Stimulated activated naive CD8-positive, alpha-beta T cell treated with anti-CD3 and anti-CD28 coated beads, Interleukin-15, amount 100 ng/mL, for 72 hours (primary cell): Measurements from ENCODE around the gene PCGF1.

Experiments used
- ATAC-seq: fragments of 150-1000 bp; cut with Tn5 transposase; 2 replicates; pipeline ENCODE4 v1.10.0; 2021; ENCODE audit warnings: mild to moderate bottlenecking, moderate library complexity
- DNase-seq, 2 donors: peaks; one replicate each; pipeline ENCODE4 v3.0.0; 2021 to 2022
- H3K27ac Mint-ChIP-seq, 2 donors: one replicate each; pipeline ENCODE4 v1.8.0; 2022; ENCODE audit warnings: mild to moderate bottlenecking in 2 of 2, mixed read lengths in 2 of 2, moderate library complexity in 2 of 2
- H3K27me3 Mint-ChIP-seq: one replicate; pipeline ENCODE4 v1.8.0; 2022; ENCODE audit warnings: mixed read lengths
- H3K4me1 Mint-ChIP-seq: one replicate; pipeline ENCODE4 v1.8.0; 2022; ENCODE audit warnings: mild to moderate bottlenecking, mixed read lengths
- H3K4me3 Mint-ChIP-seq, 2 donors: one replicate each; pipeline ENCODE4 v1.8.0; 2022; ENCODE audit warnings: mild to moderate bottlenecking in 2 of 2, mixed read lengths in 2 of 2, moderate library complexity in 1 of 2
- H3K9me3 Mint-ChIP-seq, 2 donors: one replicate each; pipeline ENCODE4 v1.8.0; 2022; ENCODE audit warnings: mixed read lengths in 2 of 2

The PCGF1 gene

DNA sequence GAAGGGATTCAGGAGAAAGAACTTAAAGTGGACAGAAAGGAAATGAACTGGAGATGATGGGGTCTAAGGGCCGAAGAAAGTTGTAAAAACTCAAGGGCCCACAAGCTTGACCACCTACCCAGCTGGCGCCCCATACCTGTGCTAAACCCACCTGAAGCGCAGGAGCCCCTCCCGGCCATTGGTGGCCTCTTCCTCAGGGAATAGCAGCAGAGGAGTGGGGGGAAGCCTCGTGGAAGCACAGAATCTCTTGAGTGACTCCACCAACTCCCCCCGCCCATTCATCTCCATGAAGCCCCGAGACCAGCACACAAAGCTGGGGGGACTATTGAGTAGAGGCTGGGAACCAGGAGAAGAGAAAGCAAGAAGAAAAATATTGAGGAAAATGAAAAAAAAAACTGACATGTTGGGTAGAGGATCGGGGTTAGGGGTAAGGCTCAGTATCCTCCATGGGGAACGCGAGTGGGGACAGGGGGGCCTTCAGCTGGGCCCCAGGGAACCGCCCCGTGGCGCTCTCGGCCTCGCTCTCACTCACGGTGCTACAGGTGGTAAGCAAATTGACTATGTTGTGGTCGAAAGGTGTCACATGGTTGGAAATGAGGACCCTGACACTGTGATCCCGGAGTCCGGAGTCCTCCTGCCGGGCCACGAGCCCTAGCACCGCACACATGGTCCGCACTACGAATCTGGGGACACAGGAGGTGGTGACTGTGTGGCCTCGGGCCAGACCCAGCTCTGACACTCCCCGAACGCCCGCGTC lies 21.3 kb upstream of the PCGF1 start:
- Mint-ChIP-seq H3K27me3 (no peaks in the 10 kb centered on the region), H3K4me3 (peak overlapping the region; percentile 84 to 99), H3K4me1 (peaks cover 53% of the 10 kb centered on the region), H3K9me3 (peaks cover 0 to 7% of the 10 kb centered on the region in 2 donors), H3K27ac (peak overlapping the region; percentile 92 to 99)
- peak; percentile 11 for ATAC-seq
- peak in 1 of 2 donors; percentile 50 for DNase-seq

DNA sequence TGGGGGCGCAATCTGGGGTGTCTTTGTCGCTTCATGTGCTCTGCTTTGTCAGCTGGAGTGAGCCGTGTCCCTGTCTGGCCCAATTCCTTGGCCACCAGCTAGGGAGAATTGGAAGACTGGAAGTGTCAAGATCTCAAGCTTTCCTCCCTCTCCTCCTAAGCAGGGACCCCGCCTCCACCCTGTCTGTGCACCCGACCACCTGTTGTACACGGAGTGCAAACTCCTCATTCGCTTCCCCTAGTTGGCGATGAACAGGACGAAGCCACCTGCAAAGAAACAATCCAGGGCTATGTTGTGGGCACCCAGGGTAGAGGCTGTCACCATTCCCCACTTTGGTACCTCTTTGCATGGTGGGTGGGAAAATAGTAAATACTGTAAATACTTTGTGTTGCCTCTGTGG lies 20.2 kb upstream of the PCGF1 start:
- ATAC-seq: no peak
- no peak overlapping the region for H3K27ac Mint-ChIP-seq
- H3K9me3 Mint-ChIP-seq: peaks cover 0 to 7% of the 10 kb centered on the region in 2 donors
- peak overlapping the region; percentile 84 to 99 for H3K4me3 Mint-ChIP-seq
- no peaks in the 10 kb centered on the region for H3K27me3 Mint-ChIP-seq
- DNase-seq: no peak
- peaks cover 53% of the 10 kb centered on the region for H3K4me1 Mint-ChIP-seq

DNA sequence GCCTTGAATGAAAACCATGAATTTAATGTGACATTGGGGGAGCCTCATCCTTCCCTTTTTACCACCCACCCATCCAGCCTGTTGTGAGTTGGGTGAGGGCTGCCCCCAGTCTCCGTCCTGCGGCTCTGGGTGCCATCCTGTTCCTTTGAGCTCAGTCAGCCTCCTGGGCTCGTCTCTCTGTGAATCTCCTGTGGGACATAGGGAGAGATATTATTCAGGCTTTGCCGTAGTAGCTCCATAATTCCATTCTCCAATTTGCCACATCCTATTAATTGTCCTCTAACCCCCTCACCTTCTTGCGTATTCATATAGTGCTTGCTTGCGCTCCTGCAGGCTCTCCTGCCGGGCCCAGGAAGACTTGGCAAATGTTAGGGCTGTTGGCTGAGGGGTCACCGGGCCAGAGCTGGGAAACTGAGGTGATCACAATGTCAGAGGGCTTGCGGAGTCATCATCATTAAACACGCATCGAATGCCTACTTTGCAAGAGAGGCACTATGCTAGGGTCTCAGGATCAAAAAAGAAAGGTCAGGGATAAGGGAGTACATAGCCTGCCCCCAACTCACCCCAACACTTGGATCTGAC lies 19.2 kb upstream of the PCGF1 start:
- Mint-ChIP-seq H3K4me1 (peaks cover 43% of the 10 kb centered on the region), H3K27me3 (no peaks in the 10 kb centered on the region), H3K4me3 (no peak overlapping the region), H3K27ac (peak overlapping the region in 1 of 2 donors; percentile 72), H3K9me3 (peaks cover 0 to 7% of the 10 kb centered on the region in 2 donors)
- ATAC-seq: no peak
- DNase-seq: no peak

DNA sequence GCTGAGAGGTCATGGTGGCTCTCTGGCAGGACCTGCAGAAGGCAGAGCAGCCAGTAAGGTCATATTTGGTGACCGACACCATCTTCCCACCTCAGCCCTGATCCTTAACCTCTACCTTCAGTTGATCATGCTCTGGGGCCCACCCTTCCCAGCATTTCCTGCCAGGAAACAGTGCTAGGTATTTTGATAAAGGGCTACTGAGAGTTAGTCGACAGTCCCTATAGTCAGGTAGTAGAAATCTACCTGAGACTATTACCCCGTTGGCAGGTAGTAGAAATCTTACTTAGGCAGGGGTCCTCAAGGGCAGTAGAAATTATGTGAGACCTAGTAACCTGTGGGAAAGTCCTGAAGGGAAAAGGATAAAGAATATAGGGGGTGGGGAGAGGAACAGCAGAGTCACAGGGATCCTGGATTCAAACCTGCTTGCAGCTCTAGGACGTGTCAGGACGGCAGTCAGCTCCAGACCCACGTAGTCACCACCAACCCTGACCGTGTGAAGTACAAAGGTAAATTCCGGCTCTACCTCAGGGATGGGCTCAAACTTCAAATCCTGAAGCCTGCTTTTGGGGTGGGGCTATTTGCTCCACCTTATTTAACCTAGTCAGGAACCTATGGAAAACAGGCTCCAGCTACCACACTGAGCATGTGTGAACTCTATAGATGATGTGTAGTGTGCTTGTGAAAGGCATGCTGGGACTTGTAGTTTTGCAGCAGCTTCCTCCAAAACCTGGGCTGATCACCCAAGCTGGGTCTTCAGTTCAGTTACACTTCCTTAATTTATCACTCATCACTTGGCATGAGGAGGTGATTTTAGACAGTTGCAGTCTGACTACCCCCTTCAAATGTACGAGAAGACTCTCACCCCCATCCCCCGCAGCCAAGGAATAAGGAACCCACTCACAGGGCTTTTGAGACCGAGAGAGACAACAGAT lies 18.5 kb upstream of the PCGF1 start, which contains the start of gene DQX1:
Gene DQX1, minus strand, starts transcription at position 515 of the 932 bp plus-strand sequence. Its CDS starts 502 bp downstream, at position 13.
- H3K9me3 Mint-ChIP-seq: peaks cover 0 to 7% of the 10 kb centered on the region in 2 donors
- no peak for ATAC-seq
- no peaks in the 10 kb centered on the region for H3K27me3 Mint-ChIP-seq
- no peak within 1 kb of the TSS for H3K4me3 Mint-ChIP-seq
- no peak for DNase-seq
- peaks cover 36% of the 10 kb centered on the region for H3K4me1 Mint-ChIP-seq
- peak within 1 kb of the TSS in 1 of 2 donors; percentile 72 for H3K27ac Mint-ChIP-seq

DNA sequence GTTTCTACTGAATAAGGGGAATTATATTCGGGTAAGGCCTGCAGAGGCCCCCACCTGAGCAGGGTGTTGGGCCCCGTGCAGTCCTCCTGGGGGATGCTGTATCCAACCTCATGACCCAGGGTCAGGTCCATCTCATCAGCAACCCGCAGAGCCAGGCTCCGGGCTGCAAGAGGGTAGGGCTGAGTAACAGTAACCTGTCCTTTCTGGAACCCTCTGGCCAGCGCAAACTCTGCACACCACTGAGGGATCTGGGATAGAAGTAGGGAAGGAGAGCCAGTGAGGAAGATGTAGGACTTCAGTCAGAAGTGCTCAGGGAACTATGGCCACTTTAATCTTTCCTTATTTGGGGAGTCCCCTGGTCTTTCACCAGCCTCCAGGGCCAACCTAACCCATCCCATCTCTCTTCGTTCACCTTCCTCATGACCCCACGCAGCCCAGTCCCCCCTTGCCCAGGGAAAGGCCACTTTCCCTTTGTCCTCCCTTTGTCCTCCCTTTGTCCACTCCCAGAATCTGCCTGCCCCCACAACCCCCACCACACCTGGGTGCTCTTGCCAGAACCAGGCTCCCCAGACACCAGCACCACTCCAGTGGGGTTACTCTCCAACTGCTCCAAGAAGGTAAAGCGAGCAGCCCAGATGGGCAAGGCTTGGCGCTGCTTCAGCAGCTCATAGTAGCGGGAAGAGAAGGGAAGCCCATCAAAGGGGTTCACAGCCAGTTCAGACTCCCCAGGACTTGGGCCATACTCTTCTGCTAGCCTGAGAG lies 17.6 kb upstream of the PCGF1 start:
- Mint-ChIP-seq H3K4me1 (peaks cover 31% of the 10 kb centered on the region), H3K4me3 (no peak overlapping the region), H3K27me3 (peaks cover 5% of the 10 kb centered on the region), H3K9me3 (peaks cover 0 to 7% of the 10 kb centered on the region in 2 donors), H3K27ac (no peak overlapping the region)
- ATAC-seq (no peak), DNase-seq (no peak)

DNA sequence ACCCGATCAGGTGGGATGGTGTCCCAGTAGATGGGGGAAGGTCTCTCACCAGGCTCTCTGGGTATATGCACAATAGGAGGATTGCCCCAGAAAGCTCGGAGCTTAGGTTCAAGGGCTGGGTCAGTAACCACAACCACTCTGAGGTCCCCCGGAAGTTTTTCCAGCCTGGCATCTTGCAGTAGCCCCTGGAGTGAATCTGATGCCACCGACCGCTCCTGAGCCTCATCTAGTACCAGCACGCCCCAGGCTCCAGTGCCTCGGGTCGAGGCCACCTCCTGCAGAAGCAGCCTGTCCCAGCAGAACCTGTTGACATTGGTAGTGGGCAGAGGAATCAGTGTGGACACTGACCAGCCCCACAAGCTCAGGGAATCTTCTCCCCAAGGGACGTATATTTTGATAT lies 16.5 kb upstream of the PCGF1 start:
- ATAC-seq (no peak), DNase-seq (no peak)
- peaks cover 30% of the 10 kb centered on the region for H3K4me1 Mint-ChIP-seq
- H3K27ac Mint-ChIP-seq: no peak overlapping the region
- H3K27me3 Mint-ChIP-seq: peaks cover 16% of the 10 kb centered on the region
- H3K4me3 Mint-ChIP-seq: no peak overlapping the region
- H3K9me3 Mint-ChIP-seq: peaks cover 0 to 7% of the 10 kb centered on the region in 2 donors

DNA sequence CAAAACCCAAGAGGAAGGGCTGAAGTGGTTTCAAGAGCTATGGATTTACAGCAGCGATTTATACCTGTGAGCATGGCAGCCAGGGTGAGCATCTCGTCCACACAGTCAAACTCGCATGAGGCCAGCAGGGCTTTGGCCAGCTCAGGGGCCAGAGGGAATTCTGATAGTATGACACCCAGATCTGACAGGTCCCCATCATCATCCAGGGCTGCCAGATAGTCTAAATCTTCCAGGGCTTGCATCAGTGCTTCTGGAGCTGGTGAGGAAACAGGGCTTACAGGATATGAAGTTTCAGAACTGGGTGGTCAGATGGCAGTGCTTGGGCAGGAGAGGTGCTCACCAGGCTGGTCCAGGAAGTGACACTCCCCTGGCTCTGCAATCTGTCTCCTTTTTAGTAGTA lies 15.0 kb upstream of the PCGF1 start:
- Mint-ChIP-seq H3K9me3 (peaks cover 0 to 7% of the 10 kb centered on the region in 2 donors), H3K4me3 (no peak overlapping the region), H3K27me3 (peaks cover 31% of the 10 kb centered on the region), H3K27ac (no peak overlapping the region), H3K4me1 (peaks cover 15% of the 10 kb centered on the region)
- no peak for ATAC-seq
- no peak for DNase-seq

DNA sequence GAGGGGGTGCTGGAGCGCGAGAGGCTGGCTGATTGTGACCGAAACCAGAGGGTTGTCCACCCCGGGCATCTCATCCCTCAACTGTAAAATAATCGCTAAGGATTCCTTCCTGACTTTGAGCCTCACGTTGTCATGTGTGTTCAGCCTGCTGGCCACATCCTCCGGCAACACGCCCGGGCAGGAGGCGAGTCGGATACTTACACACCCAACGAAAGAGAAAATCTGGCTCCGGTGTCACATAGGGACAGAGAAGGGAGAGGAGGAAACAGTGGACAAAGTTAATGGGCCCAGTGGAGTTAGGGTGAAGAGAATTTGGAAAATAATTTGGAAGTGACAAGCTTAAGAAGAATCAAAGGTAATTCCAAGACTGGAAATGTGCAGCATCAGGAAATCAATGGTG lies 9.2 kb upstream of the PCGF1 start:
- H3K4me1 Mint-ChIP-seq: peaks cover 19% of the 10 kb centered on the region
- H3K27me3 Mint-ChIP-seq: peaks cover 85% of the 10 kb centered on the region
- H3K27ac Mint-ChIP-seq: no peak overlapping the region
- no peak for ATAC-seq
- no peaks in the 10 kb centered on the region for H3K9me3 Mint-ChIP-seq
- no peak for DNase-seq
- H3K4me3 Mint-ChIP-seq: peak overlapping the region; percentile 81 to 87

DNA sequence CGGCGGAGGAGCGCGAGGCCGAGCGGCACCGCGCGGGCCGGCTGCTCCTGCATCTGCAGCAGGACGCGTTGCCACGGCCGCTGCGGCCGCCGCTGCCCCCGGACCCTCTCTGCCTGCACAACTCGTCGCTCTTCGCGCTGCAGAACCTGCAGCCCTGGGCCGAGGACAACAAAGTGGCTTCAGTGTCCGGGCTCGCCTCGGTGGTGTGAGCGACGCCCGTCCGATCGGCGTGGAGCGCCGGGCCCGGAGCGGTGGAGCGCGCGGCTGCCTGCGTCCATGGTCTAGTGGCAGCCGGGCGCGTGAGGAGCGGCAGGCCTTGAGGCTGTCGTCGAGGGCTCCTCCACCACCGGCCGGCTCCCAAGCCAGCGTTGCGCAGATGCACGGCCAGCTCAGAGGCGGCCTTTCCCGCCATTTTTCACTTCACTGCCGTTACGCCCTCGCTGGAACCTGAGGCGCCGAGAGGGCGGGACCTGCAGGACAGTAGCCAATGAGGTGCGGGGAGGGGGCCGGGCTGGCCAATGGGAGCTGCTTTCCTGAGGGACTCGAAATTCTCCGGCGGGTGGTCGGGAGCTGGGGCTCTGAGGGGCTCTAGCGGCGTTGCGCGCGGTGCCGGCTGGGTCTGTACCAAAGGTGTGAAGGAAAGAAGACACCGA lies 8.6 kb upstream of the PCGF1 start:
- Mint-ChIP-seq H3K27me3 (peaks cover 90% of the 10 kb centered on the region), H3K4me1 (peaks cover 20% of the 10 kb centered on the region), H3K9me3 (no peaks in the 10 kb centered on the region), H3K4me3 (peak overlapping the region; percentile 81 to 87), H3K27ac (peak overlapping the region in 1 of 2 donors; percentile 79)
- DNase-seq (peak; percentile 77 to 84), ATAC-seq (peak; percentile 81)

DNA sequence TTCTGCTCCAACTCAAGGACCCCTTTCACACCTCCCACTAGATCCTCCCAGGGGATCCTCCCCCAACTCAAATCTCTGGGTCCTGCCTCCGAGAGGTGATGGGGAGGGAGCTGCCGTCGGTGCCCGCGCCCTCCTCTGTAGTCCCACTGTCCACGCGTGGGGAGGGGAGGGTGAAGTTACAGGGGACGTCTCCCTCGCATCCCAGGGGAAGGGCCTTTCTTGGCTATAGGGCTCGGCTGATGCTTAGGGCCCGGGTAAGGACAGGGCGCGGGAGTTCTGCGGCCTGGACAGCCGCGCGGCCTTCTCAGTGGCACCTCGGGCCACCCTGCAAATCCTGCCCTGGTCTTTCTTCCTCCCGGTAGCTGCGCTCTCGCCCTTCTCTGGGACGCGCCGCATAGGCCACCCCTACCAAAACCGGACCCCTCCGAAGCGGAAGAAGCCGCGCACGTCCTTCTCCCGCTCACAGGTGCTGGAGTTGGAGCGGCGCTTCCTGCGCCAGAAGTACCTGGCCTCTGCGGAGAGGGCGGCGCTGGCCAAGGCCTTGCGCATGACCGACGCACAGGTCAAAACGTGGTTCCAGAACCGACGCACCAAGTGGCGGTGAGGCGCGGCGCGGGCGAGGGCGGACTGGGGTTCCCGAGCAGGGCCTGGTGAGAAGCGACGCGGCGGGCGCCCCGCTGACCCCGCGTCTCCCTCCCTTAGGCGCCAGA lies 7.9 kb upstream of the PCGF1 start:
- peak; percentile 21 for ATAC-seq
- DNase-seq: no peak
- no peak overlapping the region for H3K27ac Mint-ChIP-seq
- no peaks in the 10 kb centered on the region for H3K9me3 Mint-ChIP-seq
- peaks cover 95% of the 10 kb centered on the region for H3K27me3 Mint-ChIP-seq
- peak overlapping the region; percentile 81 to 85 for H3K4me3 Mint-ChIP-seq
- H3K4me1 Mint-ChIP-seq: peaks cover 26% of the 10 kb centered on the region

DNA sequence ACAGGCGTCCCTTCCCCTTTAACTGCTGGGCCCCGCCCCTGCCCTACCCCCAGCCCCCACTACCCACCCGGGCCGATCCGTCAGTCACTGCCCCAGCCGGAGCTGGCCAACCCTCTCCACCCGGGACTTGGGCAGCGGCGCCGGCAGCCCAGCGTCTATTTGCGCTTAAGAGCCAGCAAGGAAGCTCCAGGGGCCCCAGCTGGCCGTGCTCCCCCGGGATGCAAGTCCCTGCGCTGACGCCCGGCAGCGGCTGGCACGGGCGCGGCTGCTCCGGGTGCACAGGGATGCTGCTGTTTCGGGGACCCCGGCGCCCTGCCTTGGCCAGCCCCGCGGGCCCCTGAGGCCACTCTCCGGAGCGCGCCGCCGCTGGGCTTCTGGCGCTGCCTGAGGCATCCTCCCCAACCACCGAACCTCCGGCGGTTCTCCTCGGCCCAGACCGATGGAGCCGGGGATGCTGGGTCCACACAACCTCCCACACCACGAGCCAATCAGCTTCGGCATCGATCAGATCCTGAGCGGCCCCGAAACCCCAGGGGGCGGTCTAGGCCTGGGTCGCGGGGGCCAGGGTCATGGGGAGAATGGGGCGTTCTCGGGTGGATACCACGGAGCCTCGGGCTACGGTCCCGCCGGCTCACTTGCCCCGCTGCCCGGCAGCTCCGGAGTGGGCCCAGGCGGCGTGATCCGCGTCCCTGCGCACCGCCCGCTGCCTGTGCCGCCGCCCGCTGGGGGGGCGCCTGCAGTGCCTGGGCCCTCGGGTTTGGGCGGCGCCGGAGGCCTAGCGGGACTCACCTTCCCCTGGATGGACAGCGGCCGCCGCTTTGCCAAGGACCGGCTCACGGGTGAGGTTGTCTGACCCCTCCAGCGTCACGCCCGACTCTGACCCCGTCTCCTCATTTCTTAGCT lies 7.1 kb upstream of the PCGF1 start, which contains the start of gene TLX2:
Gene TLX2, plus strand, starts transcription at position 83 of the 903 bp plus-strand sequence. Its CDS starts 357 bp downstream, at position 440.
- no peaks in the 10 kb centered on the region for H3K9me3 Mint-ChIP-seq
- no peak within 1 kb of the TSS for H3K27ac Mint-ChIP-seq
- peaks cover 95% of the 10 kb centered on the region for H3K27me3 Mint-ChIP-seq
- ATAC-seq (peak; percentile 26), DNase-seq (no peak)
- peaks cover 28% of the 10 kb centered on the region for H3K4me1 Mint-ChIP-seq
- H3K4me3 Mint-ChIP-seq: peak within 1 kb of the TSS; percentile 81 to 85

DNA sequence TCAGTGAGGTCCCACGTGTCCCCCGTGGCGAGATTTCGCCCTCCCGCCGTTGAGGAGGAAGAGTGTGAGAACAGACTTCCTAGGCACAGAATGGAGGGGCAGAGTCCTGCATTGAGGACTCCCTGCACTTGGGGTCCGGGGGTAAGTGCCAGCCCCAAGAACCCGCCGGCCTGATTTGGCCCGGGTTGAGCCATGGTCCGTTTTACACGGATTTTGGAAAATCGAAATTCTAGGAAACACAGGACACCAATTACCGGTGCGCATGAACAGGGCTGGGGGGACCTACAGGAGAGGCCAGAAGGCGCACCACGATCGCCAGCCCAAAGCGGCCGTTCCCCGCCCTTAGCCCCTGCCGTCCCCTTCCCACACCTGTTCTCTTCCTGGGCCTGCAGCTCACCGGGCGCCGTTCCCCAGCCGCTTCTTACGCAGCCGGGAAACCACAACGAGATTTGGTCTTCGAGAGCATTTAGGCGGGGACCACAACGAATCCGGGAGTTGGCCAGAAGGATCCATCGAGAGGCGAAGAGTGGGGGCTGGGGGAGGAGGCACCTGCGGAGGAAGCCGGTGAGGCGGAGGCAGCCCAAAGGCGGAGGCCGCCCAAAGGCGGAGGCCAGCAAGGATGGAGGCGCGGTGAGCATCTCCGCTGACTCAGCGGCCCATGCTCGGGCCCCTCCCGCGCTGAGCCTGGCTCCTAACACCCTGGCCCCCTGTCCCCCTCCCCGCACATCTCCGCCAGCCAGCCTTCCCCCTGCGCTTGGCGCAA lies 6.3 kb upstream of the PCGF1 start:
- Mint-ChIP-seq H3K9me3 (no peaks in the 10 kb centered on the region), H3K4me3 (peak overlapping the region; percentile 58 to 65), H3K4me1 (peaks cover 28% of the 10 kb centered on the region), H3K27me3 (peaks cover 90% of the 10 kb centered on the region), H3K27ac (no peak overlapping the region)
- peak in 1 of 2 donors; percentile 49 for DNase-seq
- ATAC-seq: peak; percentile 47
